A549 (cell line): ENCODE data around the gene EIF3B. TPM values are rescaled to one million over a fixed set of nuclear protein-coding genes. Genes with fewer than 3 reads are reported as not detected.
A peak's percentile ranks its signal among the peaks of the same experiment; 100 is the strongest.
"Not testable (repeated sequence)": the region's sequence is repeated elsewhere in the genome, so short reads cannot be mapped to it uniquely, and the experiment has no call there.

Source experiments
- ATAC-seq, 2 experiments: fragments of 200-7000 bp in 1 of 2; fragments of >200 bp in 1 of 2; cut with Nextera tagmentation in 1 of 2; cut with Tn5 transposase in 1 of 2; 3 replicates each; pipeline versions ENCODE4 v1.8.0 to v1.9.1; 2018 to 2020; ENCODE audit warnings: mild to moderate bottlenecking in 1 of 2, moderate library complexity in 1 of 2
- CTCF ChIA-PET: fragments of 300-600 bp; sonication (Branson Sonifier 250); formaldehyde crosslinking; extraction: SDS; loops from one replicate; lab custom pipeline; 2021; ENCODE audit warnings: antibody characterized with exemption, inconsistent platforms; lab: Yijun Ruan, JAX
- POLR2A ChIA-PET: fragments of 350-600 bp; formaldehyde crosslinking; extraction: SDS; loops from one replicate; lab custom pipeline; 2021; ENCODE audit warnings: antibody characterized with exemption, inconsistent platforms; lab: Yijun Ruan, JAX
- DNase-seq, 2 experiments: peaks; one replicate each; pipeline versions ENCODE4 v3.0.0 to v3.0.0-alpha.2; 2011 to 2016; ENCODE audit warnings: low read depth in 1 of 2, low spot score in 1 of 2
- FAIRE-seq: peaks from 2 replicates; lab custom pipeline; 2011; peaks lifted over from hg19 to GRCh38; lab: Jason Lieb, UNC
- H3K27ac ChIP-seq, 2 experiments: fragments of >200 bp; sonication (Bioruptor Twin); formaldehyde crosslinking; 3 replicates each; pipeline ENCODE4 v1.5.1; 2016 to 2017
- H3K4me1 ChIP-seq: fragments of >200 bp; sonication (Bioruptor Twin); formaldehyde crosslinking; 3 replicates; pipeline ENCODE4 v1.6.1; 2016
- H3K4me2 ChIP-seq: fragments of >200 bp; sonication (Bioruptor Twin); formaldehyde crosslinking; 3 replicates; pipeline ENCODE4 v1.6.1; 2016
- H3K4me3 ChIP-seq: fragments of >200 bp; sonication (Bioruptor Twin); formaldehyde crosslinking; 3 replicates; pipeline ENCODE4 v1.5.1; 2016
- H3K9me3 ChIP-seq: fragments of >200 bp; sonication (Bioruptor Twin); formaldehyde crosslinking; 3 replicates; pipeline ENCODE4 v1.6.1; 2016
- BCL3 ChIP-seq: fragments of >200 bp; sonication (Bioruptor Twin); formaldehyde crosslinking; IDR thresholded peaks from 3 replicates; pipeline ENCODE4 v1.6.1; 2016
- CBX8 ChIP-seq: fragments of 200-600 bp; sonication (generic); IDR thresholded peaks from 2 replicates; pipeline ENCODE4 v1.6.1; 2016
- CHD2 ChIP-seq: fragments of 150-350 bp; IDR thresholded peaks from 2 replicates; pipeline ENCODE4 v1.6.1; 2014; ENCODE audit warnings: low read length; ENCODE audit not compliant: partially characterized antibody
- CHD4 ChIP-seq: fragments of 200-600 bp; sonication (generic); IDR thresholded peaks from 2 replicates; pipeline ENCODE4 v1.6.1; 2016; ENCODE audit warnings: antibody characterized with exemption, mild to moderate bottlenecking, borderline replicate concordance
- EHMT2 ChIP-seq: fragments of 200-600 bp; sonication (generic); IDR thresholded peaks from 2 replicates; pipeline ENCODE4 v1.6.1; 2016; ENCODE audit warnings: antibody characterized with exemption, low read depth, mild to moderate bottlenecking, moderate library complexity
- EP300 ChIP-seq, 2 experiments: fragments of >200 bp; sonication (Bioruptor Twin); formaldehyde crosslinking; IDR thresholded peaks; 2 replicates in 1 of 2; 3 replicates in 1 of 2; pipeline ENCODE4 v1.6.1; 2016 to 2017
- ESRRA ChIP-seq: fragments of 150-350 bp; IDR thresholded peaks from 2 replicates; pipeline ENCODE4 v1.6.1; 2014; ENCODE audit warnings: mild to moderate bottlenecking, low read length, borderline replicate concordance
- FOXS1 ChIP-seq: fragments of 250-450 bp; sonication (Bioruptor Pico); IDR thresholded peaks from 2 replicates; pipeline ENCODE4 v1.5.0; 2020; ENCODE audit warnings: mild to moderate bottlenecking, moderate library complexity
- HDAC2 ChIP-seq: fragments of 200-600 bp; sonication (generic); IDR thresholded peaks from 2 replicates; pipeline ENCODE4 v1.6.1; 2016
- HEYL ChIP-seq: fragments of 250-450 bp; sonication (Bioruptor Pico); IDR thresholded peaks from 2 replicates; pipeline ENCODE4 v1.8.0; 2021; ENCODE audit warnings: mild to moderate bottlenecking, moderate library complexity
- HOXA7 ChIP-seq: fragments of 250-450 bp; sonication (Bioruptor Pico); IDR thresholded peaks from 2 replicates; pipeline ENCODE4 v1.5.0; 2020; ENCODE audit warnings: mild to moderate bottlenecking, moderate library complexity
- HOXB5 ChIP-seq: fragments of 250-450 bp; sonication (Bioruptor Pico); IDR thresholded peaks from 2 replicates; pipeline ENCODE4 v1.5.0; 2020; ENCODE audit warnings: mild to moderate bottlenecking, moderate library complexity
- MAZ ChIP-seq: fragments of 150-350 bp; IDR thresholded peaks from 2 replicates; pipeline ENCODE4 v1.6.1; 2014; ENCODE audit warnings: antibody characterized with exemption, low read depth, low read length, borderline replicate concordance
- RCOR1 ChIP-seq: fragments of 150-350 bp; IDR thresholded peaks from 2 replicates; pipeline ENCODE4 v1.6.1; 2014; ENCODE audit warnings: antibody characterized with exemption, low read length, low read depth
- RFX5 ChIP-seq: fragments of 450-650 bp; IDR thresholded peaks from 2 replicates; pipeline ENCODE4 v1.7.1; 2014; ENCODE audit warnings: antibody characterized with exemption, mild to moderate bottlenecking, moderate library complexity
- SMC3 ChIP-seq: fragments of >200 bp; sonication (Bioruptor Twin); formaldehyde crosslinking; IDR thresholded peaks from 3 replicates; pipeline ENCODE4 v1.6.1; 2018; ENCODE audit warnings: inconsistent platforms
- TFCP2L1 ChIP-seq: fragments of 250-450 bp; sonication (Bioruptor Pico); IDR thresholded peaks from 2 replicates; pipeline ENCODE4 v1.5.0; 2021; ENCODE audit warnings: mild to moderate bottlenecking
- TP53 ChIP-seq: fragments of 250-450 bp; sonication (Bioruptor Pico); IDR thresholded peaks from 2 replicates; pipeline ENCODE4 v1.5.0; 2021; ENCODE audit warnings: mild to moderate bottlenecking, moderate library complexity
- ZFP36 ChIP-seq: fragments of 450-650 bp; IDR thresholded peaks from 2 replicates; pipeline ENCODE4 v1.6.1; 2014; ENCODE audit warnings: borderline replicate concordance; ENCODE audit not compliant: partially characterized antibody
- WGBS: methylation state at CpG from one replicate; pipeline ENCODE4 v1.1.6; 2017; ENCODE audit errors: missing lambda C conversion rate; 5-methylcytosine and 5-hydroxymethylcytosine counted together
- polyA plus RNA-seq, 4 experiments: library from polyadenylated mRNA; depleted of rRNA in 3 of 4; stranded (reverse); fragments of >200 nt; fragmentation: RNase III in 1 of 4; extraction: RNeasy Plus Mini Kit Qiagen cat#74134 plus additional on column Dnase treatment in 1 of 4; gene quantifications; 2 replicates in 3 of 4; 3 replicates in 1 of 4; pipeline ENCODE4 v1.2.3, GENCODE V29; 2011 to 2017
- TF ChIP-seq, protein P1 (sequence below): fragments of >200 bp; sonication (Bioruptor Twin); formaldehyde crosslinking; IDR thresholded peaks from 3 replicates; pipeline ENCODE4 v1.5.1; 2016

EIF3B gene
- polyA plus RNA-seq, 2 of the 4 experiments (the other 2 are of a cell fraction): 207 to 219 TPM

GRCh38 chr7:2388637-2388954 is 34.0 kb downstream of the EIF3B start:
- H3K9me3 ChIP-seq: no peaks in the 10 kb centered on the region
- WGBS: 98% methylated on average over 5 of the region's 5 CpGs
- ChIA-PET CTCF (no interaction called here), POLR2A (no interaction called here)
- no peak overlapping the region for H3K27ac ChIP-seq
- FAIRE-seq (no peak), ATAC-seq (no peak), DNase-seq (no peak)
- H3K4me3 ChIP-seq: no peak overlapping the region
- no peak overlapping the region for H3K4me2 ChIP-seq
- TF ChIP-seq, protein P1, sequence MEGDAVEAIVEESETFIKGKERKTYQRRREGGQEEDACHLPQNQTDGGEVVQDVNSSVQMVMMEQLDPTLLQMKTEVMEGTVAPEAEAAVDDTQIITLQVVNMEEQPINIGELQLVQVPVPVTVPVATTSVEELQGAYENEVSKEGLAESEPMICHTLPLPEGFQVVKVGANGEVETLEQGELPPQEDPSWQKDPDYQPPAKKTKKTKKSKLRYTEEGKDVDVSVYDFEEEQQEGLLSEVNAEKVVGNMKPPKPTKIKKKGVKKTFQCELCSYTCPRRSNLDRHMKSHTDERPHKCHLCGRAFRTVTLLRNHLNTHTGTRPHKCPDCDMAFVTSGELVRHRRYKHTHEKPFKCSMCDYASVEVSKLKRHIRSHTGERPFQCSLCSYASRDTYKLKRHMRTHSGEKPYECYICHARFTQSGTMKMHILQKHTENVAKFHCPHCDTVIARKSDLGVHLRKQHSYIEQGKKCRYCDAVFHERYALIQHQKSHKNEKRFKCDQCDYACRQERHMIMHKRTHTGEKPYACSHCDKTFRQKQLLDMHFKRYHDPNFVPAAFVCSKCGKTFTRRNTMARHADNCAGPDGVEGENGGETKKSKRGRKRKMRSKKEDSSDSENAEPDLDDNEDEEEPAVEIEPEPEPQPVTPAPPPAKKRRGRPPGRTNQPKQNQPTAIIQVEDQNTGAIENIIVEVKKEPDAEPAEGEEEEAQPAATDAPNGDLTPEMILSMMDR: no peak
- TF ChIP-seq CHD2 (no peak), HEYL (no peak), FOXS1 (no peak), BCL3 (no peak), TP53 (CRISPR knock-in tag) (no peak), ZFP36 (no peak), EHMT2 (no peak), SMC3 (no peak), MAZ (no peak)
- H3K4me1 ChIP-seq: no peaks in the 10 kb centered on the region

GRCh38 chr7:2390020-2390816 is 35.6 kb downstream of the EIF3B start:
- POLR2A ChIA-PET, FAIRE-seq, CTCF ChIA-PET, H3K4me3 ChIP-seq, H3K27ac ChIP-seq, H3K4me2 ChIP-seq, DNase-seq, H3K4me1 ChIP-seq, H3K9me3 ChIP-seq: not testable (repeated sequence)
- WGBS: 81% methylated on average over 16 of the region's 16 CpGs
- ATAC-seq: 0 out of 6 replicates have a peak, but pooled peaks of 1 of the 2 experiments have one; percentile 22

DNA sequence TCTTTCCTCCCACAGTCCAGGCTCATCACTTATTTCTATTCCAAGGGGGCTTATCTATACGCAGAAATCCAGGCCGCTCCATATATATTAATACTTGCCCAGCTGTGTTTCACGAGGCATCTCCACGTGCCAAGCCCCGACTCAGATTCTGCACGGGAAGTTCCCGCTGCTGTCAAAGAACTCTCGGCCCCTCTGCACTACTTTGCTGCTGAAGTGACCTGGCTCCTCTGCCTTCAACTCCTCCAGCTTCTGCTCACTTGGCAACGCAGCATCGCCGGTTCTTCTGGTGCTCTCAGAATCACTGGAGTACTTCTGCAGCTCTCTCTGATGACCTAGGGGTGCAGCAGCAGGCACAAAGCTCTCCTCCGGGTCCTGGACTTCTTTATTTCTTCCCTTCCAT is 39.1 kb downstream of the EIF3B start:
- no peak for ATAC-seq
- H3K9me3 ChIP-seq: no peaks in the 10 kb centered on the region
- TF ChIP-seq HOXA7 (CRISPR knock-in tag): no peak
- TF ChIP-seq, protein P1: no peak
- no peak for TF ChIP-seq EP300 (IDR thresholded peaks at IDR 0.05)
- TF ChIP-seq CBX8: no peak
- TF ChIP-seq HDAC2: no peak
- no peak for TF ChIP-seq HEYL
- TF ChIP-seq CHD4: no peak
- no peak for TF ChIP-seq ESRRA
- TF ChIP-seq RCOR1: no peak
- TF ChIP-seq HOXB5 (CRISPR knock-in tag): no peak
- no peak for TF ChIP-seq TFCP2L1 (CRISPR knock-in tag)
- TF ChIP-seq RFX5: no peak
- TF ChIP-seq CHD2: no peak
- TF ChIP-seq, all 56 proteins: peak for 0
- no peak for DNase-seq
- ChIA-PET CTCF (interaction anchor here (0.6 to 1.1 kb wide), 4 partner anchors 9 to 333 kb away, joined by 3 to 4 read pairs (median 4); no protein-coding TSS in a partner anchor), POLR2A (no interaction called here)
- no peak overlapping the region for H3K27ac ChIP-seq
- H3K4me2 ChIP-seq: no peak overlapping the region
- WGBS: 86% methylated on average over 12 of the region's 12 CpGs
- H3K4me3 ChIP-seq: no peak overlapping the region
- no peak for FAIRE-seq
- no peaks in the 10 kb centered on the region for H3K4me1 ChIP-seq
